Stimulated activated CD8-positive, alpha-beta memory T cell treated with anti-CD3 and anti-CD28 coated beads, Interleukin-12 subunit alpha, Interleukin-12 subunit beta, amount 100 ng/mL, for 24 hours (primary cell): ENCODE data around the gene KCTD5.
"Not testable (repeated sequence)": the region's sequence is repeated elsewhere in the genome, so short reads cannot be mapped to it uniquely, and the experiment has no call there.

Experiments used
- DNase-seq: peaks from one replicate; pipeline ENCODE4 v3.0.0-alpha.2; 2020; ENCODE audit errors: extremely low read depth

KCTD5 gene

GRCh38 chr16:2708955-2709587 lies 26.7 kb downstream of the KCTD5 start:
- DNase-seq: no peak

- DNase-seq: no peak
These were observed 27.3 kb downstream of the KCTD5 start for GRCh38 chr16:2709588-2709984.

GRCh38 chr16:2710021-2710710 lies 27.8 kb downstream of the KCTD5 start:
- DNase-seq: no peak

GRCh38 chr16:2710711-2711231 lies 28.4 kb downstream of the KCTD5 start:
- no peak for DNase-seq

GRCh38 chr16:2711370-2712062 lies 29.2 kb downstream of the KCTD5 start:
- no peak for DNase-seq

GRCh38 chr16:2712063-2712441 lies 29.7 kb downstream of the KCTD5 start:
- DNase-seq: no peak

GRCh38 chr16:2712546-2712945 lies 30.2 kb downstream of the KCTD5 start:
- DNase-seq: no peak

GRCh38 chr16:2713523-2713922 lies 31.2 kb downstream of the KCTD5 start:
- DNase-seq: no peak

- no peak for DNase-seq
These were observed 31.9 kb downstream of the KCTD5 start for GRCh38 chr16:2713985-2714774.

GRCh38 chr16:2715064-2715463 lies 32.7 kb downstream of the KCTD5 start:
- DNase-seq: no peak

- DNase-seq: peak; percentile 56
These were observed 33.2 kb downstream of the KCTD5 start for GRCh38 chr16:2715519-2715918.

GRCh38 chr16:2715966-2716885 lies 33.9 kb downstream of the KCTD5 start:
- DNase-seq: no peak

GRCh38 chr16:2716948-2717347 lies 34.6 kb downstream of the KCTD5 start:
- DNase-seq: no peak

- no peak for DNase-seq
These were observed 35.3 kb downstream of the KCTD5 start for GRCh38 chr16:2717383-2718263.

GRCh38 chr16:2719328-2720063 lies 37.2 kb downstream of the KCTD5 start:
- no peak for DNase-seq

- no peak for DNase-seq
These were observed 37.7 kb downstream of the KCTD5 start, which contains the start of gene PRSS27 for GRCh38 chr16:2720064-2720457. Gene PRSS27, minus strand, starts transcription at chr16:2720224. Its CDS starts 64 bp downstream, at chr16:2720160.

- DNase-seq: peak; percentile 73
These were observed 38.7 kb downstream of the KCTD5 start for GRCh38 chr16:2720719-2721633.

GRCh38 chr16:2721634-2722173 lies 39.4 kb downstream of the KCTD5 start:
- DNase-seq: not testable (repeated sequence)
